Activated CD4-positive, alpha-beta T cell treated with anti-CD3 and anti-CD28 coated beads for 24 hours (primary cell): Measurements from ENCODE around the gene CCDC57.
A peak's percentile ranks its signal among the peaks of the same experiment; 100 is the strongest.

Source experiments
- DNase-seq, 2 donors: peaks; one replicate each; pipeline ENCODE4 v3.0.0-alpha.2; 2020; ENCODE audit warnings: low read depth in 2 of 2

CCDC57 gene

DNA sequence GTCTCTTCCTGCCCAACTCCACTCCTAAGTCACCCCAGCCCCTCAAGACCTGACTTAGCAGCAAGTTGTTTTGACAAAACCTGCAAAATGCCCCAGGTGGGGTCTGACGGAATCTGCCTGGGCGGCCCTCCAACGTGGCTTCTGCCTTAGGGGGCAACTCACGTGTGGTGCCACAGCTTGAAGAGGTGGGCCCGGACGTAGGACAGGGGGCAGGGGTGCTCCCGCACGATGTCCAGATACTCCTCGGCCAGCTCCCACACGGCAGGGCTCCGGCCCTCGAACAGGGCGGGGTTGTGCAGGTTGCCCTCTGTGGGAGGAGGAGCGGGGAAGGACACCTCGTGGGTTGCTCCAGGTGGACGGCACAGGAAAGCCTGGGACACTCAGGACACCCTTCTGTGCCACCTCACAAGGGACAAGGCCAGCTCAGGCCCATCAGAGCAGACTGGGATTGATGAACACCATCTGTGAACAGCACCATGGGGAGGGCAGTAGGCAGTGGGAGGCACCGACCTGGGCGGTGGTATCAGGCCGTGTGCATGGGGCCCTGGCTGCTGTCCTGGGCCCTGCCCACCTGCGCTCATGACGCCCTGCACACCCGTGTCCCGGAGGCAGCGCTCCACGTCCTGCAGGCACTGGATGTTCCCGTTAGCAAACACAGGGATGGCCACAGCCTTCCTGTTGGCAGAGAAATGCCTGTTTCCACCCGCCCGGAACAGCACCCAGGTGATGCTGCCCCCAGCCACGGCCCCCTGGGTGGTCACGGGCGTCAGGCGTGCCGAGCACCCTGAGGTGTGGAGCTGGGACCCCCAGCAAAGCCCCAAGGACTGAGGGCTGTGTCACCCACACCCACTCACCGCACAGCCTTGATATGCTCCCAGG, 151.4 kb downstream of the CCDC57 start:
- DNase-seq, result no peak

DNA sequence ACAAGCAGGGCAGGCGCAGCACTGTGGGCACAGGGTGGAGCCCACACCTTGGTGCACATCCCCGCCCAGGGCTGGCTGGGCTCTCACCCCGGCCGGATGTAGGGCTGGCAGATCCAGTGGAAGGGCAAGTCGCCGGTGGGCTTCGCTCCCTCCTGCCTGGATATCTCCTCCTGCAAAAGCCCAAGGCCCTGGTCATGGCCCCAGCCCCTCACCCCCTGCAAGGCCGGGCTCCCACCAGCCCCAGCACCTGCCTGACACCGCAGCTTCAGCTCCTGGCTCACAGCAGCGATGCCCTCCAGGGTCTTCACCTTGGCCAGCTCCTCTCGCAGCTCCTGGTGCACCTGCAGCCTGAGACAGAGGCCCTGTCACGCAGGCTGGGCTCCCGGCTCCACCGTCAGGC, 152.0 kb downstream of the CCDC57 start:
- no peak for DNase-seq

DNA sequence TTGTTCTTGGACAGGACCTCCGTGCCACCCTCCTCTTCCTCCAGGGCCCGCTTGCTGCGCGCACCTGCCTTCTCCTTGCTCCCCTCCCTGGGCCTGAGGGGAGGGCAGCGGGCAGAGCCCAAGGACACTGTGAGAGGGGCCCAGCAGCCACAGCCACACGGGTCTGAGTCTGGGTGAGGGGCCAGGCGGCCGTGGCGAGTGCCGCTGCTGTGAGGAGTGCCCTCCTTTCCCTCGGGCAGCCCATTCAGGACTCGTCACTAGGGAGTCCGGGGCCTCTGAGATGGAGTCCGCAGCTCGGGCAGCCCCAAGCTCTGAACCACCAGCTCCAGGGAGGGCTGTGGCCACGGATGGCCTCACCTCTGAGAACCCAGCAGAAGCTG, 152.7 kb downstream of the CCDC57 start:
- no peak for DNase-seq

DNA sequence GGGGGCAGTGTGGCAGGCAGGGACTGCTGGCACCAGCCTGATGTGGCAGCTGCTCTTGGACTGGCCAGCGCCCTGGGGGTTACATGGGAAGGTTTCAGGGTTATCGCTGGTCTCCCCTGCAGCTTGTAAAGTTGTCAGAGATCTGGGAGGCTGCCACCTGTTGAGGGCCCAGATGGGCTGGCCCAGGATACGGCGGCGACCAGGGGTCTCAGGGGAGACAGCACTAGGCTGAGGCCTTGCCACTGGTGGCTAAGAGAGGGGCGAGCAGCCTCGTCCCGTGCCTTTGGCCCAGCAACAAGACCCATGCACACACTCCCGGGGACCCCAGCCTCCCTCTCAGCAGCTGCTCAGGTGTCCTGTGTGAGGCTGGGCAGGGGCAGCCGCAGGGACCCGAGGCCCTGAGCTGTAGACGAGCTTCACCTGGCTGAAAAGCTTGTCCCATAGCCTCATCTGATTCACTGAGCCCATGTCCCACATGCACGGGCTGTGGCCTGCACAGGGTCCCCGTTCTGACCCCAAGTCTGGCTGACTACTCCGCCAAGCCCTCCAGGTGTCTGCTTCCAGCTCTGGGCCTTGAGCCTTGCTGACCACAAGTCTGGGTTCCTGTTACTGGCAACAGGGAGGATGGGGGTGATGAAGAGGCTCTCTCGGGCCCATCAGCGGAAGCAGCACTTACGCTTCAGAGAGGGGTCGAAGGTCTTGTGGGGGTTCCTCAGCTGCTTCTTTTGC, 153.2 kb downstream of the CCDC57 start:
- DNase-seq, result no peak

DNA sequence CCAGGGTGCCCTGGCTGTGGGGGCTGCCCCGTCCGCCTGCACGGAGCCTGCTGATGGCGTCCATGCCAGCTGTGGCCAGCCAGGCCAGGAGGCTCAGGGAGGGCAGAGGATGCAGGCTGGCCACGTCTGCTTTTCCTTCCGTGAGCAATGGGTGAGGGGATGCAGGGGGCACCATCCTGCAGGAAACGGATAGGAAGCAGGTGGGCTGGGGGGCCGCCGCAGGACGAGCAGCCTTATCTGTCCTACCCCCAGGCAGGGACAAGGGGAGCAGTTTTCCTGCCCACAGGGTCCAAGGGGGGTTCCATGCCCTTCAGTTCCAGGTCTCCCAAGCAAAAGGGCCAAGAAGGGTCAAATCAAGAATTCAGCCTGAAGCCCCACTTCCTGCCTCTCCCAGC, 153.8 kb downstream of the CCDC57 start:
- no peak for DNase-seq

DNA sequence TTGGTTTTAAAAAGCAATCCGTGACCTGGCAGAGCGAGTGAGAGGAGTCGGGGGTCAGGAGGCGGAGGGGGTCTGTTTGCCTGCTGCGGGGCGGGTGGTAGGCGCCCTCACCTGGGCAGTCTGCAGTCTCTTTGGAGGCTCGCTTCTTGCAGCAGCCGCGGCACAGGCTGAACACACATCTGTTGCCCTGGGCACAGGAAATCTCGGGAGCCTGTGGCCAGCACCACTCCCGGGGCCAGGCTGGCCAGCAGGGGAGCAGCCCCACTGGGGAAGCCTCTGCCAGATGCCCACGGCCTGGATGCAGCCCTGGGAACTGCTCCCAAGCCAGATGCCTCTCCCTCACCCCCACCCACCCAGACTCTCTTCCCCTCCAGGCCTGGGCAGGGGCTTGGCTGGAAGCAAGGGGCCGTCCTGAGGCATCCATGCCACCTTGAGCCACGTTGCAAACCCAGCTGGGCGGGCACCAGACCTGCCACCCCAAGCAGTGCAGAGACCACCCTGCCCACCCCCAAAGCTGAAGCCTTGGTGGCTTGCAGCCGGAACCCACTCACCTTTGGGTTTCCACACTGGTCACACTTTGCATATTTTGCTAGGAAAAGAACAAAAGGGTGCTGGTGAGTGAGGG, 154.3 kb downstream of the CCDC57 start:
- no peak for DNase-seq

DNA sequence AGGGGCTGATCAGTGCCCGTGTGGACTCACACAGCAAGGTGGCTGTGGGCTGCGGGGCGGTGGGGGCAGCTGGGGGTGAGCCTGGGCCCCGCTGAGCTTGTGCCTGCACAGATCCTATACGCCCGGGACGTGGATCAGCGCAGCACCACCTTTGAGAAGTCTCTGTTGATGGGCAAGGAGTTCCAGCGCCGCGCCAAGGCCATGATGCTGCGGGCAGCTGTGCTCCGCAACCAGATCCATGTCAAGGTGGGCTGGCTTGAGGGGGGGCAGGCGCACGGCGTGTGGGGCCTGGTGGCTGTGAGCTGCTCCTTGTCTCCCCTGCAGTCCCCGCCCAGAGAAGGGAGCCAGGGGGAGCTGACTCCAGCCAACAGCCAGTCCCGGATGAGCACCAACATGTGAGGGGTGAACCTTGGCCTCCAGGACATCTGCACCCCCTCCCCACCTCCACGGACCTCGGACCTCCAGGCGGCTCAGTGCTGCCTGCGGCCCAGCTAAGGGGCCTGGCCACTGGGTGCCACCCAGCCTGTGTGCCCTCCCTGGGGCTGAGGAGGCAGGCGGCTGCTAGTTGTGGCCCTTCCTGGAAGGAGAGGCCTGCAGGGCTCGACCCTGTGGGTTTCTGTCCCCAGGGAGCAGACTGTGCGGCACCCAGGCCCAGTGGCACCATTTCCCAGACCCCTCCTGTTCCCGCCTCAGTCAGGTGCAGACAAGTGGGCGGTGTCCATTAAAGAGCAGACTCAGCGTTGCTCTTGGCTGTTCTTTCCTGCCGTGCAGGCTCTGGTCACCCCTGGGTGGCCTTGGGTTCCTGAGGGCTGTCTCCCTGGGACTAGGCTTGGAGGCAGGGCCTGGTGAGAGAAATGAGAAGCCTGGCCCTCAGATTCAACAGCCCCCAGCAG, 155.7 kb downstream of the CCDC57 start:
- DNase-seq, result no peak

DNA sequence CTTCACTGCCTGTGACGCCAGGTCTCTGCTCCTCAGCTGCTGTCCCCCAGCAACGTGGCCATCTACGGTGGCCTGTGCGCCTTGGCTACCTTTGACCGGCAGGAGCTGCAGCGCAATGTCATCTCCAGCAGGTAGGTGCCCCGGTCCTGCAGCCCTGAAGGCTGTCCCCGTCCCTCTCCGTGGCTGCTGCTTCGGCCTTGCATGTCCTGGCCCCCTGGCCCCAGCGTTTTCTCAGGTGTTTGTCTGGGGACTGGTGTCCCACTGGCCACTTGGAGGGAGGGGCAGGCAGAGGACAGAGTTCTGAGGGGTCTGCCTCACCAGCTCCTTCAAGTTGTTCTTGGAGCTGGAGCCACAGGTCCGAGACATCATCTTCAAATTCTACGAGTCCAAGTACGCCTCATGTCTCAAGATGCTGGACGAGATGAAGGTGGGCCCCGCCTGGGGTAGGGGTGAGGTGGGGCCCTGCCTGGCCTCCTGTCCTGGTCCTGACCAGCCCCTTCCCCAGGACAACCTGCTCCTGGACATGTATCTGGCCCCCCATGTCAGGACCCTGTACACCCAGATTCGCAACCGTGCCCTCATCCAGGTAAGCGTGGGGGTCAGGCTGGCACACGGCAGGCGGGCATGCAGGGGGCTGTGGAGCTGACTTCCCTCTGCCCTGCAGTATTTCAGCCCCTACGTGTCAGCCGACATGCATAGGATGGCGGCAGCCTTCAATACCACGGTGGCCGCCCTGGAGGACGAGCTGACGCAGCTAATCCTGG, 156.5 kb downstream of the CCDC57 start:
- DNase-seq, result no peak

DNA sequence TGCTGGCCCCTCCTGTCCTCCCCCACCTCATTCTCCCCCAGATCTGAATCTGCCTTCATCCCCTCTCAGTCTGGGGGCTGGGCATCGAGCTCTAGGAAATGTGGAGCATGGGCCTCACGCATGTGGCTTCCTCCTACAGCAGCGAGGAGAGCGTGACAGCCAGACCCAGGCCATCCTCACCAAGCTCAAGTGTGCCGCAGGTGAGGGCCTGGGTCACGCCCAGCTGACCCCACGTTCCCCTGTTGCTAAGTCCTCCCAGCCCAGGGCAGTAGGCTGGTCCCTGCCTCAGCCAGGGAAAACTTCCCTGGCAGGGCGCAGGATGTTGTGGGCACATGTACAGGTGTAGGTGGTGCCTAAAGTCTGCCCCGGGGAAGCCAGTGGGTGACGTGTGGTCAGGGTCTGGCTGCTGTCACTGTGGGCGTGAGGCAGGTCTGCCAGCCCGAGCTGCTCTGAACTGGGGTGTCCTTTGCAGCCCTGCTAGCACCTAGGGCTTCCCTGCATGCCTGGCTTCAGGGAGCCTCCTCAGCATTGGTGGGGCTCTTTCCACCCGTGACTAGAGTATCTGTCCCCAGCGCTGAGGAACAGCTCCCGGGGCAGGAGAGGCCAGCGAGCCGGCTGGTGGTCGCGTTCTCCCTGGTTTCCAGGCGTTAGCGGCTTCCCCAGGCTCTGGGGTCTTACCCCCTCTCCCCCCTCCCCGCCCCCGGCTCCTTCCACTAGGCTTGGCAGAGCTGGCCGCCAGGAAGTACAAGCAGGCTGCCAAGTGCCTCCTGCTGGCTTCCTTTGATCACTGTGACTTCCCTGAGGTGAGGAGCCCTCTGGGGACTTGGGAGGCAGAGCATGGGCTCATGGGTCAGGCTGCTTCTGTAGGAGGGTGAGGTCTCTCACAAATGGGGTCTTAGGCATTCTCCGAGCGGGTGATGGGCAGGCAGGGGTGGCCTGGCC, 157.3 kb downstream of the CCDC57 start:
- DNase-seq, result no peak

DNA sequence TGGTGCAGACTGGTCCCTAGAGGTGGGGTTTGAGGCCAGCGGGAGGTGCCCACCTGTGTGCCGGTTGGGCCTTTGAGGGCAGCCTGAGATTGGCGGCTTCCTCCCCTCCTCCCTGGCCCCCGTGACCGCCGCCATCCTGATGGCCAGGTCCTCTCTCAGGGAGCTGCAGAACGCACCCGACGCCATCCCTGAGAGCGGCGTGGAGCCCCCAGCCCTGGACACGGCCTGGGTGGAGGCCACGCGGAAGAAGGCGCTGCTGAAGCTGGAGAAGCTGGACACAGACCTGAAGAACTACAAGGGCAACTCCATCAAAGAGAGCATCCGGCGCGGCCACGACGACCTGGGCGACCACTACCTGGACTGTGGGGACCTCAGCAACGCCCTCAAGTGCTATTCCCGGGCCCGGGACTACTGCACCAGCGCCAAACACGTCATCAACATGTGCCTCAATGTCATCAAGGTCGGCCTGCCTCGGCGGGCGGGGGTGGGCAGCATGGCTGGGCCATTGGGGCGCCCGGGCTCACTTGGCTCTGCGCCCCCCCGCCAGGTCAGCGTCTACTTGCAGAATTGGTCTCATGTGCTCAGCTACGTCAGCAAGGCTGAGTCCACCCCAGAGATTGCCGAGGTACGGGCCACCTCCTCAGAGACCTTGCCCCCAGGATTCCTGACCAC, 158.2 kb downstream of the CCDC57 start:
- DNase-seq, result no peak

DNA sequence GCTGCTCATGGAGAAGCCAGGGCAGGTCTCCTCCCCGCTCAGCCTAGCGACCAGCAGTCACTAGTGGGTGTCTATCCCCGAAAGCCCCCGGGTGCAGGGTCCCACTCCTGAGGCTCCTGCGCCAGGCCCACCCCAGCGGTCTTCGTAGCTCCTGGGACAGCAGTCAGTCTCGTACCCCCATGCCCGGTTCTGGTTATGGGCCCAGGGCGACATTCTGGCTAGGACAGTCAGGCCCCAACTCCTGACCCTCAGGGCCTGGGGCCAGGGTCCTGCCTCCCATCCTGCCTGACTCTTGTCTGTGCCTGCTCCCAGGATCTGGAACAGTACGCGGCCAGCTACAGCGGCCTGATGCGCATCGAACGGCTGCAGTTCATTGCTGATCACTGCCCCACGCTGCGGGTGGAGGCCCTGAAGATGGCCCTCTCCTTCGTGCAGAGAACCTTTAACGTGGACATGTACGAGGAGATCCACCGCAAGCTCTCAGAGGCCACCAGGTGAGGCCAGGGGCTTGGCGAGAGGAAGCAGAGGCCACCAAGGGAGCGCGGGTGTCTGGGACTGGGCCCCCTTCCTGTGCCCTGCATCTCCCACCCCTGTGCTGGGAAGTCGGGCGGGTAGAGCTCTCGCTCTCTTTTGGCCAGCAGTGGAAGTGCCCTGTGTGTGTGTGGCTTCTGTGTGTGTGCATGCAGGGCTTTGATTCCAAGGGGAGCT, 158.9 kb downstream of the CCDC57 start:
- no peak for DNase-seq

DNA sequence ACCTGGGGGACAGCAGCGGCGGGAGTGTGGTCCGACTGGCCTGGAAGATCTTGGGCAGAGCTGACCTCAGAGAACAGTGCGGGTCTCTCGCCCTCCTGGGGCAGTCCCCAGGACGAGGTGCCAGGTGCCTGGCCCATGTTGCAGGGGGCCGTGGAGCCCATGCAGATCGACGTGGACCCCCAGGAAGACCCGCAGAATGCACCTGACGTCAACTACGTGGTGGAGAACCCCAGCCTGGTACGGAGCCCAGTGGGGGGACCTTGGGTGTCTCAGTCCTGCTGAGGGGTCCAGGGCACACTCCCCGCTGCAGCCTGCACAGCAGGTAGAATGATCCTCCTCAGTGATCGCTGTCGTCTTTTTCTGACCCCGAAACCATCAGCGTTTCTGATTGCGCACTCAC, 159.5 kb downstream of the CCDC57 start:
- no peak for DNase-seq

DNA sequence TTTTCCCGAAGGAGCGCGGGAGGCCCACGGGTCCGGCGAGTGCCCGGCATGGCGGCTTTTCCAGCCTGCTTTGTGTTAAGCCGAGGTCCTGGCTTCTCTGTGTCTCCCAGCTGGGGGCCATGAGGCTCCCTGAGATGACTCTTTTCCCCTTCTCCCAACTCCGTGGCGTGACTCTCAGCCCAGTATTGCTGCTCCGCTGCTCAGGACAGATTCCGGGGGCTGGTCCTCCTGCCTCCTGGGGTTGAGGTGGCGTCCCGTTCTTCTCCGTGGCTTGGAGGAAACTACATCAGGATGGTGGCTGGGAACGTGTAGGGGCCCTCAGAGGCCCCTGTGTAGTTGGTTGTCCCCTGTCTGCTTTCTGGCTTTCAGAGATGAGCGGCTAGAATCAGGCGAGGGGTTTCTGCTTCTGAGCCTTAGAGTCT, 160.0 kb downstream of the CCDC57 start:
- DNase-seq, result no peak

DNA sequence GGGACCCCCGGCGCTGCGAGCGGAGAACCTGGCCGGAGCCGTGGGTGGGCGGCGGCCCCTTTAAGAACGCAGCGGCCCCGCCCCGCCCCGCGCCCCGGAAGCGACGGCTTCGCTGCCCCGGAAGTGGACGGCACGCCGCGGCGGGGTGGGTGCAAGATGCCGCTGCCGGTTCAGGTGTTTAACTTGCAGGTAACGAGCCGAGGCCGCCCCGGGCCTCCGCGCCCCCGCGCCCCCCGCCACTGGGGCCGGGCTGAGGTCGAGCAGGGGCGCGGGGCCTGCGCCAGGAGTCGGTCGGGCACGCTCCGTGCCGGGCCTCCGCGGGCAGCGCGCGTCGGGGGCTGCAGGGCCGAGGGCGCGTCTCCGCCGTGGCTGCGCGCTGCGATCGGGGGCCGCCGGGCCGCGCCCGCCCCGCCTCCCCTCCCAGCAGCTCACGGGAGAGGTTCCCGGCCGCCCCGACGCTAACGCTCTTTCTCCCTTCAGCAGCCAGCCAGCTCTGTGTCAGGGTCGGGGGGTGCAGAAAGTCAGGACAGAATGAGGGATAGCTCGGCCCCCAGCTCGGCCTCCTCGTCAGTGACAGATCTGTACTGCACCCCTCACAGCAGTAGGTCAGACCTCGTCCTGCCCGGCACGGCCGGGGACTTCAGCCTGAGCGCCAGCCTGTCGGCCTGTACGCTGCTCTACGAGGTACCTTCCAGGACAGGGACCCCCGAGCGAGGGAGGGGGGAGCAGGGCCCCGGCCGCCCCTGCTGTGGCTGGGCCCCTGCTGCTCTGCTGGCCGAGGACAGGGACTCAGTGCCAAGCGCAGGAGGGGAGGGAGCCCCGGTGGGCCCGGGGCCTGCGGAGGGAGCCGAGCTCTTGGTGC, 160.6 kb downstream of the CCDC57 start, which contains the start of the genes GPS1 and RFNG:
GPS1 (plus strand) TSS at position 123 of the 862 bp plus-strand sequence; CDS start at position 157, 34 bp downstream.
RFNG (minus strand) TSS at position 36 of the 862 bp plus-strand sequence. CDS start 45 bp downstream, outside the sequence.
- peak; percentile 70 to 82 for DNase-seq
